KMS-11 (cell line): Measurements from ENCODE around the gene DGKB.

Experiments
- H2AFZ ChIP-seq: fragments of 200-600 bp; sonication (generic); 2 replicates; pipeline ENCODE4 v1.6.1; 2016; ENCODE audit warnings: antibody characterized with exemption, mixed run types, low read depth
- H3K27ac ChIP-seq: fragments of 200-600 bp; sonication (generic); 2 replicates; pipeline ENCODE4 v1.6.1; 2016; ENCODE audit warnings: mild to moderate bottlenecking, mixed run types
- H3K27me3 ChIP-seq: fragments of 200-600 bp; sonication (generic); 2 replicates; pipeline ENCODE4 v1.6.1; 2017; ENCODE audit warnings: mild to moderate bottlenecking, low read depth, mixed run types, moderate library complexity; ENCODE audit not compliant: insufficient read depth
- H3K36me3 ChIP-seq: fragments of 200-600 bp; sonication (generic); 2 replicates; pipeline ENCODE4 v1.6.1; 2017; ENCODE audit warnings: mild to moderate bottlenecking, mixed run types; ENCODE audit not compliant: insufficient read depth
- H3K4me1 ChIP-seq: fragments of 200-600 bp; sonication (generic); 2 replicates; pipeline ENCODE4 v1.6.1; 2016; ENCODE audit warnings: mild to moderate bottlenecking, low read depth, mixed run types; ENCODE audit not compliant: poor library complexity, severe bottlenecking
- H3K4me2 ChIP-seq: fragments of 200-600 bp; sonication (generic); 2 replicates; pipeline ENCODE4 v1.7.0; 2016; ENCODE audit warnings: mild to moderate bottlenecking, mixed run types
- H3K4me3 ChIP-seq: fragments of 200-600 bp; sonication (generic); IDR thresholded peaks from 2 replicates; pipeline ENCODE4 v1.6.1; 2017; ENCODE audit warnings: low read depth, low read length, mixed read lengths; ENCODE audit not compliant: insufficient read depth
- H3K79me2 ChIP-seq: fragments of 200-600 bp; sonication (generic); 2 replicates; pipeline ENCODE4 v1.6.1; 2016; ENCODE audit warnings: low read depth, mixed run types; ENCODE audit not compliant: insufficient read depth
- H3K9ac ChIP-seq: fragments of 200-600 bp; sonication (generic); 2 replicates; pipeline ENCODE4 v1.6.1; 2016; ENCODE audit warnings: mild to moderate bottlenecking, mixed run types
- H4K20me1 ChIP-seq: fragments of 200-600 bp; sonication (generic); 2 replicates; pipeline ENCODE4 v1.6.1; 2016; ENCODE audit warnings: mild to moderate bottlenecking, mixed run types; ENCODE audit not compliant: insufficient read depth
- TF ChIP-seq, protein P1 (sequence below): fragments of 200-600 bp; sonication (generic); conservative IDR thresholded peaks from 2 replicates; pipeline ENCODE4 v1.6.1; 2017; ENCODE audit warnings: low read depth, mild to moderate bottlenecking, antibody characterized with exemption, low read length, moderate library complexity, mixed read lengths

DGKB gene

DNA sequence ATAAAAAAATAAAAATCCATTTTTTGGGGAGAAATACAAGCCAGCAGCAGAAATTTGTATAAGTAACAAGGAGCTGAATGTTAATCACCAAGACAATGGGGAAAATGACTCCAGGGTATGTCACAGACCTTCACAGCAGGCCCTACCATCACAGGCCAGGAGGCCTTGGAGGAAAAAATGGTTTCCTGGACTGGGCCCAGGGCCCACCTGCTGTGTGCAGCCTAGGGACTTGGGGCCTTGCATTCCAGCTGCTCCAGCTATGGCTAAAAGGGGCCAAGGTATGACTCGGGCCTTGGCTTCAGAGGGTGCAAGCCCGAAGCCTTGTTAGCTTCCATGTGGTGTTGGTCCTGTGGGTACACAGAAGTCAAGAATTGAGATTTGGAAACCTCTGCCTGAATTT is 126.3 kb downstream of the DGKB start:
- TF ChIP-seq, protein P1, sequence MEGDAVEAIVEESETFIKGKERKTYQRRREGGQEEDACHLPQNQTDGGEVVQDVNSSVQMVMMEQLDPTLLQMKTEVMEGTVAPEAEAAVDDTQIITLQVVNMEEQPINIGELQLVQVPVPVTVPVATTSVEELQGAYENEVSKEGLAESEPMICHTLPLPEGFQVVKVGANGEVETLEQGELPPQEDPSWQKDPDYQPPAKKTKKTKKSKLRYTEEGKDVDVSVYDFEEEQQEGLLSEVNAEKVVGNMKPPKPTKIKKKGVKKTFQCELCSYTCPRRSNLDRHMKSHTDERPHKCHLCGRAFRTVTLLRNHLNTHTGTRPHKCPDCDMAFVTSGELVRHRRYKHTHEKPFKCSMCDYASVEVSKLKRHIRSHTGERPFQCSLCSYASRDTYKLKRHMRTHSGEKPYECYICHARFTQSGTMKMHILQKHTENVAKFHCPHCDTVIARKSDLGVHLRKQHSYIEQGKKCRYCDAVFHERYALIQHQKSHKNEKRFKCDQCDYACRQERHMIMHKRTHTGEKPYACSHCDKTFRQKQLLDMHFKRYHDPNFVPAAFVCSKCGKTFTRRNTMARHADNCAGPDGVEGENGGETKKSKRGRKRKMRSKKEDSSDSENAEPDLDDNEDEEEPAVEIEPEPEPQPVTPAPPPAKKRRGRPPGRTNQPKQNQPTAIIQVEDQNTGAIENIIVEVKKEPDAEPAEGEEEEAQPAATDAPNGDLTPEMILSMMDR, result no peak
- no peaks in the 10 kb centered on the region for H3K36me3 ChIP-seq
- H3K4me1 ChIP-seq, result no peaks in the 10 kb centered on the region
- no peaks in the 10 kb centered on the region for H4K20me1 ChIP-seq
- H3K27me3 ChIP-seq, result no peaks in the 10 kb centered on the region
- no peak overlapping the region for H3K4me2 ChIP-seq
- H3K4me3 ChIP-seq, result no peak overlapping the region
- H3K9ac ChIP-seq, result no peak overlapping the region
- H3K79me2 ChIP-seq, result no peaks in the 10 kb centered on the region
- H2AFZ ChIP-seq, result no peak overlapping the region
- no peak overlapping the region for H3K27ac ChIP-seq

DNA sequence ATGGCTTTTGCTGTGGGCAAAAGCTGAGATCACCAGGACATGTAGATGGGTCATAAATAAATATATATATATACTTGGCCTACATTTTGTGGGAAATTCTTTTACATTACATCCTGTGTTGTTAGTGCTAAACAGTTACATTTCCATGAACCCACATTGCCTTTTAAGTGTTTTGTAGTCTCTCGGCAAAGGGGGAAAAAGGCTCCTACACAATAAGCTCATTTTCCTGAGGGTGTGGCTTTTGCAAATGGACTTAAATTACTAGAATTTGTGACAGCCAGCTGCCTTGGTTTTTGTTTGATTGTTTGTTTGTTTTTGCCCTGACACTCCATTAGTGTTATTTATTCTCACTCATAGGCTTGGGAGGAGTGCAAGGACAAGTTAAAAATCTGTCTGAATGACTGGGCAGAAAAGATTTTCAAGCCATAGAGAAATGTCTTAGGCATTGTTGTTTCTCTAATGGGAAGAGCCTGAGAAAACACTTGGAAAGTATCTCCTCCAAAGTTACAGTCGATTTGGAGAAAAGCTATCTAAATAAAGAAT is 128.8 kb downstream of the DGKB start:
- Histone ChIP-seq H3K4me3 (no peak overlapping the region), H2AFZ (no peak overlapping the region), H4K20me1 (no peaks in the 10 kb centered on the region), H3K79me2 (no peaks in the 10 kb centered on the region), H3K9ac (no peak overlapping the region), H3K4me1 (no peaks in the 10 kb centered on the region), H3K27ac (no peak overlapping the region), H3K27me3 (no peaks in the 10 kb centered on the region), H3K4me2 (no peak overlapping the region), H3K36me3 (no peaks in the 10 kb centered on the region)
- TF ChIP-seq, protein P1, result no peak

DNA sequence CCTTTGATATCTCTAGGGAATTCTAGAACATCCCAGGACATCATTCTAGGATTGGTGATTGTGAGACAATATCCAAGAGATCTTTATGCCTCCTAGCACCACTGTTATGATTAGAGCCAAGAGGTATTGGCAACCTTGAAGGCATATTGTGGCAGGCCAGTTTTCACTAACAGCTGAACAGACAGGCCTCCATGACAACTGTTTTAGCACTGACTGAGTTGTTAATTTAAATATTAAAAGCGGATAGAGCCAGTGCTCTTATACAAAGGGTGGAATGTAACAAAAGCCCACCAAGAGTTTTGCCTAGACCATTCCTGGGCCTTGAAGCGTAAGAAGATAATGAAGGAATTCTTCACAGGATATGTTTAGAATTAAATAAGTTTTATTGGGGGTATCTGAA is 131.9 kb downstream of the DGKB start:
- H4K20me1 ChIP-seq, result no peaks in the 10 kb centered on the region
- no peak overlapping the region for H3K9ac ChIP-seq
- no peak overlapping the region for H3K4me3 ChIP-seq
- H3K36me3 ChIP-seq, result no peaks in the 10 kb centered on the region
- TF ChIP-seq, protein P1, result no peak
- H3K79me2 ChIP-seq, result no peaks in the 10 kb centered on the region
- H2AFZ ChIP-seq, result no peak overlapping the region
- no peaks in the 10 kb centered on the region for H3K27me3 ChIP-seq
- H3K27ac ChIP-seq, result no peak overlapping the region
- no peaks in the 10 kb centered on the region for H3K4me1 ChIP-seq
- H3K4me2 ChIP-seq, result no peak overlapping the region

DNA sequence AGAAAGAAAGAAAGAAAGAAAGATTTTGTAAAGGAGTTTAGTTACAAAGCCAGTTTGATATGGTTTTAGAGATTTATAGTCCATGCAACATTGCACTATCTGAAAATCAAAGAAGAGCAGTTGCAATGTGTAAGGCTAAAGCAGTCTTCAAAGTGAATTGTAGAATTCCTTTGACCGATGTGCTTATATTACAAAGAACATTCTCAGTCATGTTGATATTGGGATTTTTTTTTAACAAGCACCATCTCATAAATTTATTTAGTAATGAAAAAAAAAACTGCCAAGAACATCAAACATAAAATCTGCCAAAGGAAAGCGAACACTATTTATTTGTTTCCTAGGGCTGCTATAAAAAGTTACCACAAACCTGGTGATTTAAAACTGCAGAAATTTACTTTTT is 133.3 kb downstream of the DGKB start:
- TF ChIP-seq, protein P1, result no peak
- H3K27ac ChIP-seq, result no peak overlapping the region
- H2AFZ ChIP-seq, result no peak overlapping the region
- H3K27me3 ChIP-seq, result no peaks in the 10 kb centered on the region
- H3K9ac ChIP-seq, result no peak overlapping the region
- no peaks in the 10 kb centered on the region for H3K4me1 ChIP-seq
- H3K4me2 ChIP-seq, result no peak overlapping the region
- H4K20me1 ChIP-seq, result no peaks in the 10 kb centered on the region
- H3K4me3 ChIP-seq, result no peak overlapping the region
- H3K36me3 ChIP-seq, result no peaks in the 10 kb centered on the region
- H3K79me2 ChIP-seq, result no peaks in the 10 kb centered on the region
